Calu3 (cell line): Measurements from ENCODE around the gene KCP. TPM values are rescaled to one million over a fixed set of nuclear protein-coding genes. Genes with fewer than 3 reads are reported as not detected.

Source experiments
- BruUV-seq: library from RNA; stranded (reverse); fragments of 400-500 nt; replicated peaks from 2 replicates; lab custom pipeline; 2021; lab: Mats Ljungman, UMichigan
- CTCF ChIA-PET: fragments of 300-600 bp; sonication (Branson Sonifier 250); formaldehyde crosslinking; loops from one replicate; lab custom pipeline; 2022; ENCODE audit warnings: antibody characterized with exemption; lab: Charles Lee
- DNase-seq: peaks from one replicate; pipeline ENCODE4 v3.0.0; 2022
- H3K27ac Mint-ChIP-seq: one replicate; pipeline ENCODE4 v1.8.0; 2022; ENCODE audit warnings: mixed read lengths; ENCODE audit not compliant: unreplicated experiment
- H3K27me3 Mint-ChIP-seq: one replicate; pipeline ENCODE4 v1.8.0; 2022; ENCODE audit warnings: mixed read lengths; ENCODE audit not compliant: unreplicated experiment
- H3K36me3 Mint-ChIP-seq: one replicate; pipeline ENCODE4 v1.8.0; 2022; ENCODE audit warnings: mild to moderate bottlenecking, moderate library complexity, mixed read lengths; ENCODE audit not compliant: insufficient read depth, unreplicated experiment
- H3K4me1 Mint-ChIP-seq: one replicate; pipeline ENCODE4 v1.8.0; 2022; ENCODE audit warnings: mild to moderate bottlenecking, low read depth, mixed read lengths; ENCODE audit not compliant: unreplicated experiment
- H3K4me3 Mint-ChIP-seq: one replicate; pipeline ENCODE4 v1.8.0; 2022; ENCODE audit warnings: mild to moderate bottlenecking, low read depth, moderate library complexity, mixed read lengths; ENCODE audit not compliant: unreplicated experiment
- H3K9me3 Mint-ChIP-seq: one replicate; pipeline ENCODE4 v1.8.0; 2022; ENCODE audit warnings: low read depth, mixed read lengths; ENCODE audit not compliant: unreplicated experiment
- CTCF ChIP-seq: fragments of 200-600 bp; IDR thresholded peaks from one replicate; pipeline ENCODE4 v1.8.0; 2022; ENCODE audit warnings: antibody characterized with exemption; ENCODE audit not compliant: unreplicated experiment
- intact Hi-C: fragments of 100-400 bp; cut with micrococcal nuclease; formaldehyde crosslinking; loops from one replicate; pipeline ENCODE4 v1.10.0; 2022; ENCODE audit not compliant: unreplicated experiment
- total RNA-seq: library from RNA; stranded (reverse); gene quantifications from 2 replicates; pipeline ENCODE4 v1.2.3, GENCODE V29; 2022

The KCP gene
- total RNA-seq, 1 experiment from 2014 or later: 6.8 TPM

DNA sequence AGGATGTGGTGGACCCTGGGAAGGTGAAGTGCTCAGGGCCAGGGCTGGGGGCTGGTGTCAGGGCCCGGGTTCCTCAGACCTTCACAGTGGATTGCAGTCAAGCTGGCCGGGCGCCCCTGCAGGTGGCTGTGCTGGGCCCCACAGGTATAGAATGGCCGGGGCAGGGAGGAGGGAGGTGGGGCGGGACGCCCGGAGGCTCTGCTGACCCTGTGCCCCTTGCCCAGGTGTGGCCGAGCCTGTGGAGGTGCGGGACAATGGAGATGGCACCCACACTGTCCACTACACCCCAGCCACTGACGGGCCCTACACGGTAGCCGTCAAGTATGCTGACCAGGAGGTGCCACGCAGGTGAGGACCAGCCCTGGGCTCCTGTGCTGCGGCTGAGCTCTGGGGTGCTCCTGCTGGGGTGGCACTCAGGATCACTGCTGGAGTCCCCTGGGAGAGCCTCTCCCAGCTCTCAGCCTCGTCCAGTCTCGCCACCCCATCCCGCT is 62.7 kb downstream of the KCP start:
- Mint-ChIP-seq H3K27ac (no peak overlapping the region), H3K36me3 (no peaks in the 10 kb centered on the region), H3K9me3 (no peaks in the 10 kb centered on the region), H3K27me3 (no peaks in the 10 kb centered on the region), H3K4me3 (no peak overlapping the region), H3K4me1 (peaks cover 9% of the 10 kb centered on the region)
- no peak for TF ChIP-seq CTCF
- CTCF ChIA-PET: interaction anchor here (0.6 kb wide), 1 partner anchor 102 kb away, joined by 3 read pairs; no protein-coding TSS in a partner anchor
- intact Hi-C loops: no loop called here
- BruUV-seq: no TSS peak
- DNase-seq: no peak

DNA sequence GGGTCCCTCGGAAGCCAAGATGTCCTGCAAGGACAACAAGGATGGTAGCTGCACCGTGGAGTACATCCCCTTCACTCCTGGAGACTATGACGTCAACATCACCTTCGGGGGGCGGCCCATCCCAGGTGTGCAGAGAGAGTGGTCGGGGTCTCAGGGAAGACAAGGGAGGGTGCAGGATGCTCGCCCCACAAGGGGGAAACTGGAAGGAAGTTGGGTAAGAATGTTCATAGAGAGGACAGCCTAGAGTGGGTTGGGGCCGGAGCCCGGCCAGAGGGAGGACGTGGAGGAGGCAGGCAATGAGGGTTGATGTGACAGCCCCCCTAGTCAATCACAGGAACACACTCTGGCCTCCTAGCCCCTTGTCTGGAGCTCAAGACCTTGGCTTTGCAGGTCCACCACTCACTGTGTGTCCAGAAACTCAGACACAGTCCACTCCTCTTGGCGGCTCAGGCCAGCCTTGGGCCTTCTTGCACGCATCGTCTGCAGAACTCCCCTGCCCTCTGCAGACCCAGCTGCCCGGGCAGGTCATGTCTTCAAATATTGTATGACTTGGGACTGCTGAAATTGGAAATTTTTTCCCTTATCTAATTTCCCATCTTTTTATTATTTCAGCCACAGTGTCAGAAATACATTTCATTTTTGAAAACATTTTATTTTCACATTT is 63.6 kb downstream of the KCP start:
- no peak for DNase-seq
- Mint-ChIP-seq H3K9me3 (no peaks in the 10 kb centered on the region), H3K4me1 (peaks cover 9% of the 10 kb centered on the region), H3K36me3 (no peaks in the 10 kb centered on the region), H3K27ac (no peak overlapping the region), H3K4me3 (no peak overlapping the region), H3K27me3 (no peaks in the 10 kb centered on the region)
- CTCF ChIA-PET: no interaction called here
- TF ChIP-seq CTCF: no peak
- intact Hi-C loops: no loop called here
- BruUV-seq: no TSS peak

GRCh38 chr7:128845987-128846386 is 64.5 kb downstream of the KCP start:
- no TSS peak for BruUV-seq
- H3K27me3 Mint-ChIP-seq: no peaks in the 10 kb centered on the region
- CTCF ChIA-PET: no interaction called here
- H3K4me3 Mint-ChIP-seq: no peak overlapping the region
- H3K27ac Mint-ChIP-seq: no peak overlapping the region
- H3K36me3 Mint-ChIP-seq: no peaks in the 10 kb centered on the region
- H3K9me3 Mint-ChIP-seq: no peaks in the 10 kb centered on the region
- no peak for DNase-seq
- no peak for TF ChIP-seq CTCF
- intact Hi-C loops: no loop called here
- peaks cover 9% of the 10 kb centered on the region for H3K4me1 Mint-ChIP-seq

DNA sequence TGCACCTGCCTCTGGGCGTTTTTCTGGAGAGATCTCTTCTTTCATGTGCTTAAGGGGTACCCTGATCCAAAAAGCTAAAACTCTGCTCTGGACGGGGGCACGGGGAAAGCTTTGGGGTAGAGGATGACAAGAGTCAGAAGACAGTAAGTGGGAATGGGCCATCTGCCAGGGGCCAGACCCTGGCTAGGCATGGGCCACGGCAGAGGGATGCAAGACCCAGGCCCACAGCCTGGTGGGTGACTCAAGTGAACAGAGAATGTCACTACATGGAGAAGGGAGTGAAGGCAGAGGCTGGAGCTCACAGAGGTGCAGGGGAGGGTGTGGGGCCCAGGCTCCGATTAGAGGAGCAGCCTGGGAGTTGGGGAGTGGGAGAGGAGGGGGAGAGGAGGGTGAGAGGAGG is 65.0 kb downstream of the KCP start:
- intact Hi-C loops: no loop called here
- Mint-ChIP-seq H3K9me3 (no peaks in the 10 kb centered on the region), H3K27ac (no peak overlapping the region), H3K36me3 (no peaks in the 10 kb centered on the region), H3K4me3 (no peak overlapping the region), H3K4me1 (peaks cover 9% of the 10 kb centered on the region), H3K27me3 (no peaks in the 10 kb centered on the region)
- CTCF ChIA-PET: no interaction called here
- no peak for DNase-seq
- TF ChIP-seq CTCF: no peak
- no TSS peak for BruUV-seq
